HuH-7.5 (cell line): ENCODE data around the gene WDR70.
"Not testable (repeated sequence)": the region's sequence is repeated elsewhere in the genome, so short reads cannot be mapped to it uniquely, and the experiment has no call there.

Experiments
- DNase-seq: peaks from one replicate; pipeline ENCODE4 v3.0.0; 2011; ENCODE audit warnings: low spot score

Gene WDR70

GRCh38 chr5:37571985-37572384 is 192.9 kb downstream of the WDR70 start:
- DNase-seq, result no peak

DNA sequence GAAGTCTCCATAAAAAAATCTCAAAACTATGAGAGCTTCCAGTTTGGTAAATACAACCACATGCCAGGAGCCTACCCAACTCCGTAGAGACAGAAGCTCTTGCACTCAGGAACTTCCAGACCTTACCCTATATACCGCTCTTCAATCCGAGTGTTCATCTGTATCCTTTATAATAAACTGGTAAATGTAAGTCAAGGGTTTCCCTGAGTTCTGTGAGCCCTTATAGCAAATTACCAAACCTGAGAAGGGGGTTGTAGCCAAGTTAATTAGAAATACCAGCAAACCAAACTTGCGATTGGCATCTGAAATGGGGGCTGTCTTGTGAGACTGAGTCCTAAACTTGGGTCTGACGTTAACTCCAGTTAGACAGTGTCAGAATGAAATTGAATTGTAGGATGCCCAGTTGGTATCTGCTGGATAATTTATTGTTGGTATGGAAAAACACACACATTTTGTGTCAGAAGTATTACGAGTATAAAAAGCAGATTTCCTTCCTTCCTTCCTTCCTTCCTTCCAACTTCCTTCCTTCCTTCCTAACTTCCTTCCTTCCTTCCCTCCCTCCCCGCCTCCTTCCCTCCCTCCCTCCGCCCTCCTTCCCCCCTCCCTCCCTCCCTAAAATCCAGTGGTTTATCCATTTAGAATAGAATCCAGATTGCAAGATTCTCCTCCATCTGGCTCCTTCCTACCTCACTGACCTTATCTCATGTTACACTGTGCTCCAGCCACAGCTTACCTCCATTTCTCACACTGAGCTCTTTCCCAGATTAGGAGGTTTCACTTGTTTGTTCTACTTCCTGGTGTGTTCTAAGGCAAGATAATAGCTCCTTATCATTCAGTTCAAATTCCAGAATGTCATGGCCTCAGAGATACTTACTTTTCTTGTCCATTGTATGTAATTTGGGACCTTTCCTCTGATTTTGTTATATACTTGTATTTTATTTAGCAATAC is 196.7 kb downstream of the WDR70 start:
- peak; percentile 20 for DNase-seq

DNA sequence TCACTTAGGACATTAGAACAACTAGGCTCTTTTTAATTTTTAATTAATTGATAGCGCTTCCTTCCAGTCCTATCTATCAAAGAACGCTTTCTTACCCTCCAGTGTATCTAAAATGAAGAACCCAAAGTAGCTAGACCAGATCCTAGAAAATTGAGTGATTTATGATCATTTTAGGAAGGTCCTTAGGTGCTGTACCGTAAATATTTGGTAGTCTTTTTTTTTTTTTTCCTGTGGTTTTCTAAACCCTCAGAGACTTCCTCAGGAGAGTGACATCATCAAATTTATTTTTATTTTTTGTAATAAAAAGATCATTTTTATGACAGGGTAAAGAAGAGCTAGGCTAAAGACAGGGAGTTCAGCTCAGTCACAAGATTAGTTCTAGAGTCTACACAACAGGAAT is 197.4 kb downstream of the WDR70 start:
- no peak for DNase-seq

- DNase-seq, result no peak
Measured at GRCh38 chr5:37578176-37578575, 199.1 kb downstream of the WDR70 start.

DNA sequence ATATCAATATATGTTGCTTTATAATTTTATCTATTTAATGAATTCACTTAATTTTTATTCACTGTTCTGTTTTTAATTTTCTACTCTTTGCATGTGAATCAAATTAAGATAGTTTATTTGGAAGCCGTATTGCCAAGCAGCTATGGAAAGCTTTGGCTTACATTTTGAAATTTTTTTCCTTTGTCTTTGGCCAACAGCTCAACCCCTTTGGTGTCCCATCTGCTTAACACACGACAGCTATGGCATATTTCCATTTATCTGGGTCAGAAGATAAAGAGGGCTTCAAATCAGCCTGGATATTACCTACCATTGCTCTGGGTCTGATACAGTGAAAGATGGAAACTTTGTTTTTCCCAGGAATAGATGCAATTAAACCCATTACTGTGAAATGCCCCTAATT is 201.0 kb downstream of the WDR70 start:
- DNase-seq, result no peak

DNA sequence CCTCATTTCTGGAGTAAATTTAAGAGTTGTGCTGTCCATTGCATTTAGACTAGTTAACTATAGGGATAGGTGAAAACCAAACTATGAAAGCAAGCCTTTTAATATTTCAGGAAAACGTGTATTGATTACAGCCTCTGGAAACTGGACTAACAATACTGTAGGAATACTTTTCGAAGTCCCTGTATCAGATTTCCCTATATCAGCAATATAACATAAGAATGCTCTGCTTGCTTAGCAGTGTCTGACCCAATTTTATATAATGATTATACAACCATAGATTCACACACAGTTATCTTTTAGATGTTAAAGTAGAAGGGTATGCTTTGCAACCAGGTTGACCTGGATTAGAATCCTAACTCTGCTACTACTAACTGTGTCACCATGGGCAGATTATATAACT is 203.1 kb downstream of the WDR70 start:
- DNase-seq, result no peak

DNA sequence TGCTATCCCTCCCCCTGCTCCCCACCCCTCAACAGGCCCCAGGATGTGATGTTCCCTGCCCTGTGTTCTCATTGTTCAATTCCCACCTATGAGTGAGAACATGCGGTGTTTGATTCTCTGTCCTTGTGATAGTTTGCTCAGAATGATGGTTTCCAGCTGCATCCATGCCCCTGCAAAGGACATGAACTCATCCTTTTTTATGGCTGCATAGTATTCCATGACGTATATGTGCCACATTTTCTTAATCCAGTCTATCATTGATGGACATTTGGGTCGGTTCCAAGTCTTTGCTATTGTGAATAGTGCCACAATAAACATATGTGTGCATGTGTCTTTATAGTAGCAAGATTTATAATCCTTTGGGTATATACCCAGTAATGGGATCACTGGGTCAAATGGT is 214.2 kb downstream of the WDR70 start:
- DNase-seq, result not testable (repeated sequence)

- DNase-seq, result not testable (repeated sequence)
Measured at GRCh38 chr5:37594864-37595263, 215.7 kb downstream of the WDR70 start.

- no peak for DNase-seq
Measured at GRCh38 chr5:37598733-37599132, 219.6 kb downstream of the WDR70 start.

DNA sequence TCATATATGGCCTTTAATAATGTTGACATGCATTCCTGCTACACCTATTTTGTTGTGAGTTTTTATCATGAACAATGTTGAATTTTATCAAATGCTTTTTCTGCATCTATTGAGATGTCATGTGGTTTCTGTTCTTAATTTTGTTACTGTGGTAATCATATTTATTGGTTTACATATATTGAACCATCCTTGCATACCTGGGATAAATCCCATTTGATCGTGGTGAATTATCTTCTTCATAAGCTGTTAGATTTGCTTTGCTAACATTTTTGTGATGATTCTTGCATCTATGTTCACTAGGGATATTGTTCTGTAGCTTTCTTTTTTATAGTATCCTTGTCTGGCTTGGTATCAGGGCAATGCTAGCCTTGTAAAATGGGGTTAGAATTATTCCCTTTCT is 222.0 kb downstream of the WDR70 start:
- DNase-seq, result no peak

DNA sequence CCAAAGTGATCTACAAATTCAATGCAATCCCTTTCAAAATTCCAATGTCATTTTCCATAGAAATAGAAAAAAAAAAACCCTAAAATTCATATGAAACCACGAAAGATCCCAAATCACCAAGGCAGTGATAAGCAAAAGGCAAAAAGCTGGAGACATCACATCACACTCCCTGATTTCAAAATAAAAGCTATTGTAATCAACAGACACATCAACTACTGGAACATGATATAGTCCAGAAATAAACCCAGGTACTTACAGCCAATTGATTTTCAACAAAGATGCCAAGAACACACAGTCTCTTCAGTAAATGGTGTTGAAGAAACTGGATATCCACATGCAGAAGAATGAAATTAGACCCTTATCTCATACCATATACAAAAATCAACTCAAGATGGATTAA is 224.0 kb downstream of the WDR70 start:
- DNase-seq, result no peak

GRCh38 chr5:37604290-37604689 is 225.2 kb downstream of the WDR70 start:
- DNase-seq, result no peak

DNA sequence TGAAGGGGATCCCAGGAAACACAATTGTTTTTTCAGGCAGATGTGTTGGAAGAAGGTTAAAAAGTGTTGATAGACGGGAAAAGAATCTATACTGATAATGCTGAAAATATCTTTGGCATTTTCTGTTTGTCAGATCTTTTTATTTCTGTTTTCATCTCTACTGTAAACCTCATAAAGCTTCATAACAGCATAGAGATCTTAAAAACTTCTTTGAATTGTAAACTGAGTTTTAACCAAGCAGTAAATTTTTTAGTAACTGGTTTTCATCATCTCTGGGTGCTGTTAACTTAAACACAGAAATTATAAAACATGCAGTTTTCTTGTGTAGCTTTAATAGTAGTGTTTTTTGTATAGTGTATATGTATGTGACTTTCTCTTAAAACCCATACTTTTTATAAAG is 227.0 kb downstream of the WDR70 start:
- no peak for DNase-seq

GRCh38 chr5:37606632-37607248 is 227.6 kb downstream of the WDR70 start:
- DNase-seq, result no peak

DNA sequence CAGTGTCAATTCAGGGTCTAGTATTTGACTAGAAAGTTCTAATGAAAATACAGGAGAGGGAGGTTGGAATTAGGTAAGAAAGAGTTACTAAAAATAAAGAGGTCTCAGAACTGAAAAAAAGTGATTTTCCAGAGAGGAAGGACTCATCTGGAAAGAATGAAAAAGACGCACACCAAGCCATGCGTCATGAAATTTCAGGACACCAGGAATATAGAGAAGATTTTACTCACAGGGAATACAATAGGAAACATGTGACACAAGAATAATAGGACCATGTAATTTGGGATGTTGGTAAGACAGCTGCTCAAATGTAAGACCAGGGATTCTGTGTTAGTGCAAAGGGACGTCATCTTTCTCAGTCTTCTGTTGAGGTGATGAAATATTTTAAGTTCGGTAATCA is 236.1 kb downstream of the WDR70 start:
- no peak for DNase-seq

GRCh38 chr5:37619353-37619752 is 240.2 kb downstream of the WDR70 start:
- no peak for DNase-seq

- DNase-seq, result not testable (repeated sequence)
Measured at GRCh38 chr5:37622354-37622753, 243.2 kb downstream of the WDR70 start.

- no peak for DNase-seq
Measured at GRCh38 chr5:37626266-37626665, 247.1 kb downstream of the WDR70 start.

- DNase-seq, result no peak
Measured at GRCh38 chr5:37628876-37629275, 249.8 kb downstream of the WDR70 start.

DNA sequence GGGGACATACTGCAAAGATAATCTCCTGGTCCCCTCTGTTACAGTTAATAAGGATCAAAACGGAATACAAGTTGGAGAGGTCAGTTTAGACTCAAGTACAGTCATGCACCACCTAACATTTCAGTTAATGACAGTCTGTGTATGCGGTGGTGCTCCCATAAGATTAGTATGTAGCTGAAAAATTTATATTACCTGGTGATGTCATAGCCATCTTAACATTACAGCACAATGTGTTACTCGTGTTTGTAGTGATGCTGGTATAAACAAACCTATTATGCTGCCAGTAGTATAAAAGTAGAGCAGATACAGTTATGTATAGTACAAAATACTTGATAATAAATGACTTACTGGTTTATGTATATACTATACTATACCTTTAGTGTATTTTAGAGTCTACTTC is 252.8 kb downstream of the WDR70 start:
- no peak for DNase-seq

- no peak for DNase-seq
Measured at GRCh38 chr5:37637165-37637845, 258.2 kb downstream of the WDR70 start.

- no peak for DNase-seq
Measured at GRCh38 chr5:37638897-37639296, 259.8 kb downstream of the WDR70 start.

- no peak for DNase-seq
Measured at GRCh38 chr5:37640088-37640487, 261.0 kb downstream of the WDR70 start.
